ENCODE results near the gene SERPINB5.
"Not testable (repeated sequence)": the region's sequence is repeated elsewhere in the genome, so short reads cannot be mapped to it uniquely, and the experiment has no call there.

Gene SERPINB5

GRCh38 chr18:63447066-63447465, 29.7 kb upstream of the SERPINB5 start:
- no peak overlapping the region for H3K4me3 Mint-ChIP-seq
- no peak overlapping the region for H3K27ac Mint-ChIP-seq (ENCODE audit: low read depth)
- no peaks in the 10 kb centered on the region for H3K36me3 Mint-ChIP-seq (ENCODE audit: insufficient read depth)
- ATAC-seq (replicated peaks; ENCODE audit: extremely low read depth, poor library complexity, severe bottlenecking): no peak
- peaks cover 5% of the 10 kb centered on the region for H3K4me1 Mint-ChIP-seq
- no peaks in the 10 kb centered on the region for H3K9me3 Mint-ChIP-seq
- H3K27me3 Mint-ChIP-seq: no peaks in the 10 kb centered on the region
- no peak for DNase-seq (ENCODE audit: low spot score in 2 of 2)

GRCh38 chr18:63449426-63449825, 27.3 kb upstream of the SERPINB5 start:
- DNase-seq (ENCODE audit: low spot score in 2 of 2): no peak
- Mint-ChIP-seq H3K9me3 (no peaks in the 10 kb centered on the region), H3K4me3 (no peak overlapping the region), H3K36me3 (ENCODE audit: insufficient read depth) (no peaks in the 10 kb centered on the region), H3K4me1 (peaks cover 5% of the 10 kb centered on the region), H3K27ac (ENCODE audit: low read depth) (no peak overlapping the region), H3K27me3 (no peaks in the 10 kb centered on the region)
- ATAC-seq (replicated peaks; ENCODE audit: extremely low read depth, poor library complexity, severe bottlenecking): no peak

- no peak for DNase-seq (ENCODE audit: low spot score in 2 of 2)
- Mint-ChIP-seq H3K4me3 (no peak overlapping the region), H3K27ac (ENCODE audit: low read depth) (no peak overlapping the region), H3K4me1 (peaks cover 5% of the 10 kb centered on the region), H3K9me3 (no peaks in the 10 kb centered on the region), H3K36me3 (ENCODE audit: insufficient read depth) (no peaks in the 10 kb centered on the region), H3K27me3 (no peaks in the 10 kb centered on the region)
- no peak for ATAC-seq (replicated peaks; ENCODE audit: extremely low read depth, poor library complexity, severe bottlenecking)
Observed at GRCh38 chr18:63451799-63452660, 24.7 kb upstream of the SERPINB5 start.

- not testable (repeated sequence) for H3K4me1 Mint-ChIP-seq; ATAC-seq (replicated peaks; ENCODE audit: extremely low read depth, poor library complexity, severe bottlenecking); H3K9me3 Mint-ChIP-seq; H3K27me3 Mint-ChIP-seq; H3K27ac Mint-ChIP-seq (ENCODE audit: low read depth); H3K36me3 Mint-ChIP-seq (ENCODE audit: insufficient read depth); H3K4me3 Mint-ChIP-seq; DNase-seq (ENCODE audit: low spot score in 2 of 2)
Observed at GRCh38 chr18:63452751-63453150, 24.0 kb upstream of the SERPINB5 start.

GRCh38 chr18:63454497-63454896, 22.3 kb upstream of the SERPINB5 start:
- Mint-ChIP-seq H3K4me1 (peaks cover 5% of the 10 kb centered on the region), H3K4me3 (no peak overlapping the region), H3K9me3 (no peaks in the 10 kb centered on the region), H3K27me3 (no peaks in the 10 kb centered on the region), H3K36me3 (ENCODE audit: insufficient read depth) (no peaks in the 10 kb centered on the region), H3K27ac (ENCODE audit: low read depth) (no peak overlapping the region)
- DNase-seq (ENCODE audit: low spot score in 2 of 2) (no peak), ATAC-seq (replicated peaks; ENCODE audit: extremely low read depth, poor library complexity, severe bottlenecking) (no peak)

- Mint-ChIP-seq H3K4me1 (no peaks in the 10 kb centered on the region), H3K36me3 (ENCODE audit: insufficient read depth) (peaks cover 3% of the 10 kb centered on the region), H3K4me3 (no peak overlapping the region), H3K9me3 (no peaks in the 10 kb centered on the region), H3K27me3 (peaks cover 23% of the 10 kb centered on the region), H3K27ac (ENCODE audit: low read depth) (no peak overlapping the region)
- no peak for DNase-seq (ENCODE audit: low spot score in 2 of 2)
- no peak for ATAC-seq (replicated peaks; ENCODE audit: extremely low read depth, poor library complexity, severe bottlenecking)
Observed at GRCh38 chr18:63457977-63458376, 18.8 kb upstream of the SERPINB5 start.

- Mint-ChIP-seq H3K27me3 (peaks cover 47% of the 10 kb centered on the region), H3K4me3 (no peak overlapping the region), H3K9me3 (no peaks in the 10 kb centered on the region), H3K27ac (ENCODE audit: low read depth) (no peak overlapping the region), H3K4me1 (no peaks in the 10 kb centered on the region), H3K36me3 (ENCODE audit: insufficient read depth) (peaks cover 3% of the 10 kb centered on the region)
- ATAC-seq (replicated peaks; ENCODE audit: extremely low read depth, poor library complexity, severe bottlenecking) (no peak), DNase-seq (ENCODE audit: low spot score in 2 of 2) (no peak)
Observed at GRCh38 chr18:63460414-63460813, 16.3 kb upstream of the SERPINB5 start.

GRCh38 chr18:63464434-63464833, 12.3 kb upstream of the SERPINB5 start:
- no peaks in the 10 kb centered on the region for H3K4me1 Mint-ChIP-seq
- no peak overlapping the region for H3K4me3 Mint-ChIP-seq
- peaks cover 47% of the 10 kb centered on the region for H3K27me3 Mint-ChIP-seq
- DNase-seq (ENCODE audit: low spot score in 2 of 2): no peak
- no peaks in the 10 kb centered on the region for H3K9me3 Mint-ChIP-seq
- H3K36me3 Mint-ChIP-seq (ENCODE audit: insufficient read depth): peaks cover 3% of the 10 kb centered on the region
- H3K27ac Mint-ChIP-seq (ENCODE audit: low read depth): no peak overlapping the region
- no peak for ATAC-seq (replicated peaks; ENCODE audit: extremely low read depth, poor library complexity, severe bottlenecking)

- no peak overlapping the region for H3K27ac Mint-ChIP-seq (ENCODE audit: low read depth)
- no peak overlapping the region for H3K4me3 Mint-ChIP-seq
- no peaks in the 10 kb centered on the region for H3K9me3 Mint-ChIP-seq
- DNase-seq (ENCODE audit: low spot score in 2 of 2): no peak
- H3K4me1 Mint-ChIP-seq: no peaks in the 10 kb centered on the region
- peaks cover 47% of the 10 kb centered on the region for H3K27me3 Mint-ChIP-seq
- H3K36me3 Mint-ChIP-seq (ENCODE audit: insufficient read depth): peaks cover 3% of the 10 kb centered on the region
- no peak for ATAC-seq (replicated peaks; ENCODE audit: extremely low read depth, poor library complexity, severe bottlenecking)
Observed at GRCh38 chr18:63465059-63465458, 11.7 kb upstream of the SERPINB5 start.

GRCh38 chr18:63467699-63468098, 9.1 kb upstream of the SERPINB5 start:
- DNase-seq (ENCODE audit: low spot score in 2 of 2) (no peak), ATAC-seq (replicated peaks; ENCODE audit: extremely low read depth, poor library complexity, severe bottlenecking) (no peak)
- Mint-ChIP-seq H3K4me3 (no peak overlapping the region), H3K4me1 (no peaks in the 10 kb centered on the region), H3K27ac (ENCODE audit: low read depth) (no peak overlapping the region), H3K27me3 (peaks cover 45% of the 10 kb centered on the region), H3K9me3 (no peaks in the 10 kb centered on the region), H3K36me3 (ENCODE audit: insufficient read depth) (no peaks in the 10 kb centered on the region)

GRCh38 chr18:63468575-63468974, 8.2 kb upstream of the SERPINB5 start:
- no peak overlapping the region for H3K4me3 Mint-ChIP-seq
- peaks cover 37% of the 10 kb centered on the region for H3K27me3 Mint-ChIP-seq
- ATAC-seq (replicated peaks; ENCODE audit: extremely low read depth, poor library complexity, severe bottlenecking) (no peak), DNase-seq (ENCODE audit: low spot score in 2 of 2) (no peak)
- no peaks in the 10 kb centered on the region for H3K4me1 Mint-ChIP-seq
- no peaks in the 10 kb centered on the region for H3K36me3 Mint-ChIP-seq (ENCODE audit: insufficient read depth)
- no peak overlapping the region for H3K27ac Mint-ChIP-seq (ENCODE audit: low read depth)
- H3K9me3 Mint-ChIP-seq: no peaks in the 10 kb centered on the region

- Mint-ChIP-seq H3K4me1 (no peaks in the 10 kb centered on the region), H3K9me3 (no peaks in the 10 kb centered on the region), H3K4me3 (no peak overlapping the region), H3K27me3 (peaks cover 40% of the 10 kb centered on the region), H3K27ac (ENCODE audit: low read depth) (no peak overlapping the region), H3K36me3 (ENCODE audit: insufficient read depth) (no peaks in the 10 kb centered on the region)
- ATAC-seq (replicated peaks; ENCODE audit: extremely low read depth, poor library complexity, severe bottlenecking) (no peak), DNase-seq (ENCODE audit: low spot score in 2 of 2) (no peak)
Observed at GRCh38 chr18:63470751-63471150, 6.0 kb upstream of the SERPINB5 start.

GRCh38 chr18:63472380-63472779, 4.4 kb upstream of the SERPINB5 start:
- no peak overlapping the region for H3K4me3 Mint-ChIP-seq
- no peaks in the 10 kb centered on the region for H3K4me1 Mint-ChIP-seq
- no peaks in the 10 kb centered on the region for H3K9me3 Mint-ChIP-seq
- H3K36me3 Mint-ChIP-seq (ENCODE audit: insufficient read depth): no peaks in the 10 kb centered on the region
- no peak for DNase-seq (ENCODE audit: low spot score in 2 of 2)
- no peak overlapping the region for H3K27ac Mint-ChIP-seq (ENCODE audit: low read depth)
- ATAC-seq (replicated peaks; ENCODE audit: extremely low read depth, poor library complexity, severe bottlenecking): no peak
- H3K27me3 Mint-ChIP-seq: peaks cover 56% of the 10 kb centered on the region
